Measurements from ENCODE around the gene PSMD13.

DNA sequence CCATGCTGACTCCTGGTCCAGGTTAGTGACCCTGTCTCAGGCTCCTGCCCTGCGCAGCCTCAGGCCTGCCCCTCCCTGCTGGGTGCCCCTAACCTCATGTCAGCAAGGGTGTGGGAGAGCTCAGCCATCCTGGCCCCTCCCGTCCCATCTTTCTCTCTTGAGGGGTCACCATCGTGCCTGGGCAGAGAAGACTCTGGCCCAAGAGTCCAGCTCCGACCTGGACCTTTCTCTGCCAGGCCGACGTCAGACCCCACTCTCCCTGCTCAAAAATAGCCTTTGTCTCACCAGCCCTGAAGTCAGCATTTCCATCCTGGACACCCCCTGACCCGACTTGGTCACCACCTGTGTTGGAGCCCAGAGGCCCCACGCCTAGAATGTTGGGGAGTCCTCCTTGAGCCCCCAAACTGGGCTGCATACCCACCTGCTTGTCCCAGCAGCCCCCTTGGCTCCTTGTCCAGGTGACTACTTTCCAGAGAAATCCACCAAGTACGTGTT, 39.0 kb upstream of the PSMD13 start:
- TF ChIP-seq, protein P1, sequence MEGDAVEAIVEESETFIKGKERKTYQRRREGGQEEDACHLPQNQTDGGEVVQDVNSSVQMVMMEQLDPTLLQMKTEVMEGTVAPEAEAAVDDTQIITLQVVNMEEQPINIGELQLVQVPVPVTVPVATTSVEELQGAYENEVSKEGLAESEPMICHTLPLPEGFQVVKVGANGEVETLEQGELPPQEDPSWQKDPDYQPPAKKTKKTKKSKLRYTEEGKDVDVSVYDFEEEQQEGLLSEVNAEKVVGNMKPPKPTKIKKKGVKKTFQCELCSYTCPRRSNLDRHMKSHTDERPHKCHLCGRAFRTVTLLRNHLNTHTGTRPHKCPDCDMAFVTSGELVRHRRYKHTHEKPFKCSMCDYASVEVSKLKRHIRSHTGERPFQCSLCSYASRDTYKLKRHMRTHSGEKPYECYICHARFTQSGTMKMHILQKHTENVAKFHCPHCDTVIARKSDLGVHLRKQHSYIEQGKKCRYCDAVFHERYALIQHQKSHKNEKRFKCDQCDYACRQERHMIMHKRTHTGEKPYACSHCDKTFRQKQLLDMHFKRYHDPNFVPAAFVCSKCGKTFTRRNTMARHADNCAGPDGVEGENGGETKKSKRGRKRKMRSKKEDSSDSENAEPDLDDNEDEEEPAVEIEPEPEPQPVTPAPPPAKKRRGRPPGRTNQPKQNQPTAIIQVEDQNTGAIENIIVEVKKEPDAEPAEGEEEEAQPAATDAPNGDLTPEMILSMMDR (IDR thresholded peaks at IDR 0.05; ENCODE audit: low read depth, low read length, poor library complexity, severe bottlenecking): no peak
- TF ChIP-seq EZH2phosphoT487 (IDR thresholded peaks at IDR 0.05; ENCODE audit: borderline replicate concordance, low read length): no peak
